ENCODE data around the gene ARL4D. TPM values are rescaled to one million over a fixed set of nuclear protein-coding genes. Genes with fewer than 3 reads are reported as not detected.

ARL4D gene
- total and polyA plus RNA-seq, 2 of the 8 experiments (the other 6 are each of a cell fraction or from before 2014, with no cell fraction given): 8.4 to 9.2 TPM

DNA sequence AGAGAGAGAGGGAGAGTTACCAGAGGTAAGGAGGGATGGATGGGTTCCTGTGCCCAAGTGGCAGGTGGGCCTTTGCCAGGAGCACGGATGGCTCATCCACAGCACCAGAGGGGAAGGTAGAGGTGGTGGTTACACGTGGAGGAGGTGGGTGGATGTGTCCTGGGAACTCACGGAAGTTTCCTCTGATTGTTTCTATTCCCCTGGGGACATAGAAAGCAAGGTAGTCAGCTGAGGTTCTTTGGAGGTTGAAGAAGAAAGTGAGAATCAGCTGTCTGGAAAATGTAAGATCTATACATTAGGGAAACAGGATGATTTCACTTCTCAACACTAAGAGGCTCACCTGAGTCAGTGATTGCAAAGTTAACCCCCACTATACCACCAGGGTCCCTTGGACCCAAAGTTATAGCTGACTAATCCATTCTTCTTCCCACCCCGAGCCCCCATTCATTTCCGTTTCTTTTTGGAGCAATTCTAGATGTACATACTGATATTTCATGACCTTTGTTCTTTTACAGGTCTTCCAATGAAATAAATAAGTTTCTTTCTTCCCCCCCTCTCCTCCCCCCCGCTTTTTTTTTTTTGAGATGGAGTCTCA, 27.5 kb upstream of the ARL4D start (continued):
- TF ChIP-seq, protein P1, sequence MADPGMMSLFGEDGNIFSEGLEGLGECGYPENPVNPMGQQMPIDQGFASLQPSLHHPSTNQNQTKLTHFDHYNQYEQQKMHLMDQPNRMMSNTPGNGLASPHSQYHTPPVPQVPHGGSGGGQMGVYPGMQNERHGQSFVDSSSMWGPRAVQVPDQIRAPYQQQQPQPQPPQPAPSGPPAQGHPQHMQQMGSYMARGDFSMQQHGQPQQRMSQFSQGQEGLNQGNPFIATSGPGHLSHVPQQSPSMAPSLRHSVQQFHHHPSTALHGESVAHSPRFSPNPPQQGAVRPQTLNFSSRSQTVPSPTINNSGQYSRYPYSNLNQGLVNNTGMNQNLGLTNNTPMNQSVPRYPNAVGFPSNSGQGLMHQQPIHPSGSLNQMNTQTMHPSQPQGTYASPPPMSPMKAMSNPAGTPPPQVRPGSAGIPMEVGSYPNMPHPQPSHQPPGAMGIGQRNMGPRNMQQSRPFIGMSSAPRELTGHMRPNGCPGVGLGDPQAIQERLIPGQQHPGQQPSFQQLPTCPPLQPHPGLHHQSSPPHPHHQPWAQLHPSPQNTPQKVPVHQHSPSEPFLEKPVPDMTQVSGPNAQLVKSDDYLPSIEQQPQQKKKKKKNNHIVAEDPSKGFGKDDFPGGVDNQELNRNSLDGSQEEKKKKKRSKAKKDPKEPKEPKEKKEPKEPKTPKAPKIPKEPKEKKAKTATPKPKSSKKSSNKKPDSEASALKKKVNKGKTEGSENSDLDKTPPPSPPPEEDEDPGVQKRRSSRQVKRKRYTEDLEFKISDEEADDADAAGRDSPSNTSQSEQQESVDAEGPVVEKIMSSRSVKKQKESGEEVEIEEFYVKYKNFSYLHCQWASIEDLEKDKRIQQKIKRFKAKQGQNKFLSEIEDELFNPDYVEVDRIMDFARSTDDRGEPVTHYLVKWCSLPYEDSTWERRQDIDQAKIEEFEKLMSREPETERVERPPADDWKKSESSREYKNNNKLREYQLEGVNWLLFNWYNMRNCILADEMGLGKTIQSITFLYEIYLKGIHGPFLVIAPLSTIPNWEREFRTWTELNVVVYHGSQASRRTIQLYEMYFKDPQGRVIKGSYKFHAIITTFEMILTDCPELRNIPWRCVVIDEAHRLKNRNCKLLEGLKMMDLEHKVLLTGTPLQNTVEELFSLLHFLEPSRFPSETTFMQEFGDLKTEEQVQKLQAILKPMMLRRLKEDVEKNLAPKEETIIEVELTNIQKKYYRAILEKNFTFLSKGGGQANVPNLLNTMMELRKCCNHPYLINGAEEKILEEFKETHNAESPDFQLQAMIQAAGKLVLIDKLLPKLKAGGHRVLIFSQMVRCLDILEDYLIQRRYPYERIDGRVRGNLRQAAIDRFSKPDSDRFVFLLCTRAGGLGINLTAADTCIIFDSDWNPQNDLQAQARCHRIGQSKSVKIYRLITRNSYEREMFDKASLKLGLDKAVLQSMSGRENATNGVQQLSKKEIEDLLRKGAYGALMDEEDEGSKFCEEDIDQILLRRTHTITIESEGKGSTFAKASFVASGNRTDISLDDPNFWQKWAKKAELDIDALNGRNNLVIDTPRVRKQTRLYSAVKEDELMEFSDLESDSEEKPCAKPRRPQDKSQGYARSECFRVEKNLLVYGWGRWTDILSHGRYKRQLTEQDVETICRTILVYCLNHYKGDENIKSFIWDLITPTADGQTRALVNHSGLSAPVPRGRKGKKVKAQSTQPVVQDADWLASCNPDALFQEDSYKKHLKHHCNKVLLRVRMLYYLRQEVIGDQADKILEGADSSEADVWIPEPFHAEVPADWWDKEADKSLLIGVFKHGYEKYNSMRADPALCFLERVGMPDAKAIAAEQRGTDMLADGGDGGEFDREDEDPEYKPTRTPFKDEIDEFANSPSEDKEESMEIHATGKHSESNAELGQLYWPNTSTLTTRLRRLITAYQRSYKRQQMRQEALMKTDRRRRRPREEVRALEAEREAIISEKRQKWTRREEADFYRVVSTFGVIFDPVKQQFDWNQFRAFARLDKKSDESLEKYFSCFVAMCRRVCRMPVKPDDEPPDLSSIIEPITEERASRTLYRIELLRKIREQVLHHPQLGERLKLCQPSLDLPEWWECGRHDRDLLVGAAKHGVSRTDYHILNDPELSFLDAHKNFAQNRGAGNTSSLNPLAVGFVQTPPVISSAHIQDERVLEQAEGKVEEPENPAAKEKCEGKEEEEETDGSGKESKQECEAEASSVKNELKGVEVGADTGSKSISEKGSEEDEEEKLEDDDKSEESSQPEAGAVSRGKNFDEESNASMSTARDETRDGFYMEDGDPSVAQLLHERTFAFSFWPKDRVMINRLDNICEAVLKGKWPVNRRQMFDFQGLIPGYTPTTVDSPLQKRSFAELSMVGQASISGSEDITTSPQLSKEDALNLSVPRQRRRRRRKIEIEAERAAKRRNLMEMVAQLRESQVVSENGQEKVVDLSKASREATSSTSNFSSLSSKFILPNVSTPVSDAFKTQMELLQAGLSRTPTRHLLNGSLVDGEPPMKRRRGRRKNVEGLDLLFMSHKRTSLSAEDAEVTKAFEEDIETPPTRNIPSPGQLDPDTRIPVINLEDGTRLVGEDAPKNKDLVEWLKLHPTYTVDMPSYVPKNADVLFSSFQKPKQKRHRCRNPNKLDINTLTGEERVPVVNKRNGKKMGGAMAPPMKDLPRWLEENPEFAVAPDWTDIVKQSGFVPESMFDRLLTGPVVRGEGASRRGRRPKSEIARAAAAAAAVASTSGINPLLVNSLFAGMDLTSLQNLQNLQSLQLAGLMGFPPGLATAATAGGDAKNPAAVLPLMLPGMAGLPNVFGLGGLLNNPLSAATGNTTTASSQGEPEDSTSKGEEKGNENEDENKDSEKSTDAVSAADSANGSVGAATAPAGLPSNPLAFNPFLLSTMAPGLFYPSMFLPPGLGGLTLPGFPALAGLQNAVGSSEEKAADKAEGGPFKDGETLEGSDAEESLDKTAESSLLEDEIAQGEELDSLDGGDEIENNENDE (IDR thresholded peaks at IDR 0.05; ENCODE audit: insufficient replicate concordance, low read length): no peak
- TF ChIP-seq CBX8 (IDR thresholded peaks at IDR 0.05; ENCODE audit: borderline replicate concordance, low read depth, low read length) (no peak), YY1 (IDR thresholded peaks at IDR 0.05; ENCODE audit: low read depth, low read length) (no peak), BRCA1 (IDR thresholded peaks at IDR 0.05; ENCODE audit: low read depth, low read length) (no peak), RAD21 (IDR thresholded peaks at IDR 0.05 in 1 of 2, conservative IDR thresholded peaks at IDR 0.05 in 1 of 2; ENCODE audit: low read depth in 2 of 2, low read length in 2 of 2) (no peak)
